Measurements from ENCODE around the gene MEIOB.

Gene MEIOB

DNA sequence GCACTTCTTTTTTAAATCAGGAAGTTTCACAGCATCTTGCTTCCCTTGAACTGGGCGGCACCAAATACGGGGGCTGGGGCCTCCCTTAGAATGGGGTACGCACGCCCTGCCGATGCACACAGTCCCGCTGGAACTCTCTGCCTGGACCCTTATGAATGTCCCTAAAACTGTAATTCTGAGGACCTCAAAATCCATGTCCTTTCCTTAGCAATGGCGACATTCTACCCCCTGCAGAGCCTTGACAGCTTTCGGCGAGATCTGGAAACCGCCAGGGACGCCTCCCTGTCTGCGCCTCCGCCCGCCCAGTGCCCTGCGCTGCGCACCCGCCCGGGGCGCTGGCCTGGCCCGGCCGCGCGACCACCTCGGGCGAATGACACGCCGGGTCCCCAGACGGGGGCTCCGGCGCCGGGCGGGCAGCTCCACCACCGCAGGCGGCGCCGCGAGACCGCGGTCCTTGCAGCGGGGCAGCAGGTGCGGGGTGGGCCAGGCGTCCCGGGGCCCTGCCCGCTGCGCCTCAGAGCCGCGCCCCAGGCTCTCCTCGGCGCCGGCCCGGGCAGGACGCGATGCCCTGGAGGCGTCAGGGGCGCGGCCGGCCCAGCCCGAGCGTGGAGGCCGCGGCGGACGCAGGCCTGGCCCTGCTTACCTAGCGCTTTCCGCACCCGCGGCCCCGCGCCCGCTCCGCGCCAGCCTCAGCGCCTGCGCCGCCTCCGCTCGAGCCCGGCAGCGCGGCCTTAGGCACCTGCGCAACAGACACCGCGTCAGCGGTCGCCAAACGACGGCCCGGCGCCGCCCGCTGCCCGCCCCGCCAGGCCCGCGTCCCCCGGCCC is 45.9 kb downstream of the MEIOB start:
- TF ChIP-seq, protein P1, sequence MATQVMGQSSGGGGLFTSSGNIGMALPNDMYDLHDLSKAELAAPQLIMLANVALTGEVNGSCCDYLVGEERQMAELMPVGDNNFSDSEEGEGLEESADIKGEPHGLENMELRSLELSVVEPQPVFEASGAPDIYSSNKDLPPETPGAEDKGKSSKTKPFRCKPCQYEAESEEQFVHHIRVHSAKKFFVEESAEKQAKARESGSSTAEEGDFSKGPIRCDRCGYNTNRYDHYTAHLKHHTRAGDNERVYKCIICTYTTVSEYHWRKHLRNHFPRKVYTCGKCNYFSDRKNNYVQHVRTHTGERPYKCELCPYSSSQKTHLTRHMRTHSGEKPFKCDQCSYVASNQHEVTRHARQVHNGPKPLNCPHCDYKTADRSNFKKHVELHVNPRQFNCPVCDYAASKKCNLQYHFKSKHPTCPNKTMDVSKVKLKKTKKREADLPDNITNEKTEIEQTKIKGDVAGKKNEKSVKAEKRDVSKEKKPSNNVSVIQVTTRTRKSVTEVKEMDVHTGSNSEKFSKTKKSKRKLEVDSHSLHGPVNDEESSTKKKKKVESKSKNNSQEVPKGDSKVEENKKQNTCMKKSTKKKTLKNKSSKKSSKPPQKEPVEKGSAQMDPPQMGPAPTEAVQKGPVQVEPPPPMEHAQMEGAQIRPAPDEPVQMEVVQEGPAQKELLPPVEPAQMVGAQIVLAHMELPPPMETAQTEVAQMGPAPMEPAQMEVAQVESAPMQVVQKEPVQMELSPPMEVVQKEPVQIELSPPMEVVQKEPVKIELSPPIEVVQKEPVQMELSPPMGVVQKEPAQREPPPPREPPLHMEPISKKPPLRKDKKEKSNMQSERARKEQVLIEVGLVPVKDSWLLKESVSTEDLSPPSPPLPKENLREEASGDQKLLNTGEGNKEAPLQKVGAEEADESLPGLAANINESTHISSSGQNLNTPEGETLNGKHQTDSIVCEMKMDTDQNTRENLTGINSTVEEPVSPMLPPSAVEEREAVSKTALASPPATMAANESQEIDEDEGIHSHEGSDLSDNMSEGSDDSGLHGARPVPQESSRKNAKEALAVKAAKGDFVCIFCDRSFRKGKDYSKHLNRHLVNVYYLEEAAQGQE (IDR thresholded peaks at IDR 0.05; ENCODE audit: low read depth): no peak
- no peak for TF ChIP-seq EGR1 (IDR thresholded peaks at IDR 0.05)
- no peak for TF ChIP-seq ZBTB7A (IDR thresholded peaks at IDR 0.05; ENCODE audit: low read depth)
- no peak for TF ChIP-seq FOXM1 (IDR thresholded peaks at IDR 0.05; ENCODE audit: borderline replicate concordance, low read depth)
- TF ChIP-seq CREB1 (IDR thresholded peaks at IDR 0.05; ENCODE audit: low read depth): no peak
- no peak; the same call in 1 of the 2 replicates for TF ChIP-seq YY1 (IDR thresholded peaks at IDR 0.05; ENCODE audit: low read depth)
- no peak for TF ChIP-seq USF1 (IDR thresholded peaks at IDR 0.05)
- TF ChIP-seq, protein P2, sequence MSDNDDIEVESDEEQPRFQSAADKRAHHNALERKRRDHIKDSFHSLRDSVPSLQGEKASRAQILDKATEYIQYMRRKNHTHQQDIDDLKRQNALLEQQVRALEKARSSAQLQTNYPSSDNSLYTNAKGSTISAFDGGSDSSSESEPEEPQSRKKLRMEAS (IDR thresholded peaks at IDR 0.05): no peak; the same call in 1 of the 2 replicates
- TF ChIP-seq TEAD4 (IDR thresholded peaks at IDR 0.05): no peak
- TF ChIP-seq CEBPB (IDR thresholded peaks at IDR 0.05): no peak

DNA sequence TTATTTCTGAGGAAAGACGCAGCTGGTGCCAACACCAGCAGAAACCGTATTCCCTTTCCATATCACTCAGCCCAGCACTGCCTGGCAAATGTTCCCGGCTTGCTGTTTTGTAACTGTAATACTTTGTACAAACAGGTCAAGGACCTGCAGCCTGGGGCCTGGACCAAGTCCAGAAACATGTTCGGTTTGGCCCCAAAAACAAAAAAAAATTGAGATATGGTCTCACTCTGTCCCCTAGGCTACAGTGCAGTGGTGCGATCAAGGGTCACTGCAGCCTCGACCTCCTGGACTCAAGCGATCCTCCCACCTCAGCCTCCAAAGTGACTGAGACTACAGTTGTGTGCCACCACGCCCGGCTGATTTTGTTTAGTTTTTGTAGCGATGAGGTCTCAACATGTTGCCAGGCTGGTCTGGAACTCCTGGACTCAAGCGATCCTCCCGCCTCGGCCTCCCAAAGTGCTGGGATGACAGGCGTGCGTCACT is 46.5 kb downstream of the MEIOB start:
- TF ChIP-seq RAD21 (IDR thresholded peaks at IDR 0.05; ENCODE audit: low read depth) (no peak), FOXM1 (IDR thresholded peaks at IDR 0.05; ENCODE audit: borderline replicate concordance, low read depth) (no peak), TEAD4 (IDR thresholded peaks at IDR 0.05) (no peak), EP300 (IDR thresholded peaks at IDR 0.05; ENCODE audit: borderline replicate concordance) (no peak), USF1 (IDR thresholded peaks at IDR 0.05) (no peak), TAF1 (IDR thresholded peaks at IDR 0.05; ENCODE audit: low read depth) (no peak), EGR1 (IDR thresholded peaks at IDR 0.05) (no peak)
- TF ChIP-seq, protein P2 (IDR thresholded peaks at IDR 0.05): no peak

DNA sequence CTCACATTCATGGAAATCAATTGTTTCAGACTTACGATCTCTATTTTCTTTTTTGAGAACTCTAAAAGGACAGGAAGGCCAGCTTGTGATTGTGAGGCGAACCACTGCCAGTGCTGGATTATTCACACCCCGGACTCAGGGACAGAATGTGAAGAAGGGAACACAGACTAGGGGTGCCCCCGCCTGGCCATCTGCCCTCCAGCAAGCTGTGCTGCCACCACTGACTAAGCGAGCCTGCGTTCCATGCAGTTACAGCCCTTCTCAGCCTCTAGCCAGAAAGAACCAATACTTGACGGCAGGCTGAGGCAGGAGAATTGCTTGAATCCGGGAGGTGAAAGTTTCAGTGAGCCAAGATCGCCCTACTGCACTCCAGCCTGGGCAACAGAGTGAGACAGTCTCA is 48.1 kb downstream of the MEIOB start:
- TF ChIP-seq TEAD4 (IDR thresholded peaks at IDR 0.05) (no peak), NFIC (IDR thresholded peaks at IDR 0.05) (no peak), CEBPB (IDR thresholded peaks at IDR 0.05) (no peak), RAD21 (IDR thresholded peaks at IDR 0.05; ENCODE audit: low read depth) (peak; percentile 17; the same call in 1 of the 2 replicates)

- TF ChIP-seq, protein P1 (IDR thresholded peaks at IDR 0.05; ENCODE audit: low read depth): no peak
- no peak for TF ChIP-seq EGR1 (IDR thresholded peaks at IDR 0.05)
- TF ChIP-seq FOXM1 (IDR thresholded peaks at IDR 0.05; ENCODE audit: borderline replicate concordance, low read depth): no peak
- TF ChIP-seq TEAD4 (IDR thresholded peaks at IDR 0.05): no peak
These were observed 49.2 kb downstream of the MEIOB start for GRCh38 chr16:1822801-1823200.

DNA sequence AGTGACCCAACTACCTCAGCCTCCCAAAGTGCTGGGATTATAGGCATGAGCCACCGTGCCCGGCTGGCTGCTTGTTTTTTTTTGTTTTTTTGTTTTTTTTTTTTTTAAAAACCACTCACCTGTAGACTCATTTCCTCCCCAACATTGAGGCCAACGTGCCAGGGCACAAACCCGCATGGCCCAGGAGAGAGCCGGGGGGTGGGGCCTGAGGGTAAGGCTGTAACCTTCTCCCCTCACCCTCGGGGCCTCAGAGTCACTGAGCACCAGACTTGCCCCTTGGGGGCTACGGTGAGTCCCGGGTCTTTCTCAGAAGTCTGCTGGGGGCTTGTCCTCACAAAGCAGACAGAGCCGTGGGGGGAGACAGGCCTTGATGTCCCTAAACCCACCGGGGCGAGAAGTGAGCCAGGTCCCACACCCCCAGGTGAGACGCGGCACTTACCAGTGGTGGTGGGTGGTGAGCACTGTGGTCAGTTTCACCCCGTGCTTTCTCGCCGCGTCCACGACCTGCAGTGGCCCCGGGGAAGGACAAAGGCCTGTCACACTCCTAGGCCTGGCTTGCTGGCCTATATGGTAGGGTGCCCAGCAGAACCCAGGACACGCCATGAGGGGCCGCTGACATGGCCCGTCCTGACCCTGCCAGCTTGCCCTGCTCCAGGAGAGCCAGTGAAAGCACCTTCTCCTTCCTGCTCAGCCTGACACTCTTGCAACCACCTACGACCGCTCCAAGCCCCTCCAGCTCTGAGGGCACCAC is 49.9 kb downstream of the MEIOB start:
- TF ChIP-seq FOXM1 (IDR thresholded peaks at IDR 0.05; ENCODE audit: borderline replicate concordance, low read depth): no peak
- no peak for TF ChIP-seq TEAD4 (IDR thresholded peaks at IDR 0.05)
- no peak for TF ChIP-seq RAD21 (IDR thresholded peaks at IDR 0.05; ENCODE audit: low read depth)
- no peak for TF ChIP-seq NFIC (IDR thresholded peaks at IDR 0.05)
- TF ChIP-seq CREB1 (IDR thresholded peaks at IDR 0.05; ENCODE audit: low read depth): no peak
- no peak for TF ChIP-seq EP300 (IDR thresholded peaks at IDR 0.05; ENCODE audit: borderline replicate concordance)
- TF ChIP-seq CEBPB (IDR thresholded peaks at IDR 0.05): no peak
- no peak for TF ChIP-seq YY1 (IDR thresholded peaks at IDR 0.05; ENCODE audit: low read depth)
- no peak for TF ChIP-seq TAF1 (IDR thresholded peaks at IDR 0.05; ENCODE audit: low read depth)
- no peak for TF ChIP-seq EGR1 (IDR thresholded peaks at IDR 0.05)
- no peak for TF ChIP-seq ZBTB7A (IDR thresholded peaks at IDR 0.05; ENCODE audit: low read depth)
- TF ChIP-seq, protein P2 (IDR thresholded peaks at IDR 0.05): no peak
- TF ChIP-seq, protein P1 (IDR thresholded peaks at IDR 0.05; ENCODE audit: low read depth): no peak
- no peak for TF ChIP-seq TCF12 (IDR thresholded peaks at IDR 0.05; ENCODE audit: low read depth)
- TF ChIP-seq USF1 (IDR thresholded peaks at IDR 0.05): no peak

All from Ishikawa (cell line).